UCSD-AML1 (cell line): ENCODE measurements around the gene KCTD6.

Experiments used
- DNase-seq: peaks from one replicate; lab custom pipeline; 2025; ENCODE audit not compliant: unreplicated experiment; lab: John Stamatoyannopoulos, UW

KCTD6 gene

DNA sequence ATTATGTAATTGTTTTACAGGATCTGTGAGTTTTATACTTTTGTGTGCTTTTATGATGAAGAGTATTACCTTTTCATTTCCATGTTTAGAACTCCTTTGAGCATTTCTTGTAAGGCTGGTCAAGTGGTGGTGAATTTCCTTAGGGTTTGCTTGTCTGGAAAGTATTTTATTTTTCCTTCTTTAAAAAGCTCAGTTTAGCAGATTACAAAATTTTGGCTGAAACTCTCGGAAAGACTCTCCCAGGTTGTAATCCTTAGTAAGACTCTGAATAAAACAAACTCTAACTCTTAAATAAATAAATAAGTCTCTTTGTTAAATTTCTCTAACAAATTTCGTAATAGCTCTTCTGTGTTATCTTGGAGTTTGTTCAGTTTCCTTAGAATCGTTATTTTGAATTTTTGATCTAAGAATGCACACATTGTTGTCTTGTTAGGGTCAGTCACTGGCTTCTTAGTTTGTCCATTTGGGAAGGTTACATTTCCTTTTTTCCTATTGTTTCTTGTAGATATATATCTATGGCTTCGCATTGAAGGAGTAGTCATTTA is 59.8 kb downstream of the KCTD6 start:
- DNase-seq = no peak
